Measurements from ENCODE around the gene PITPNM3. TPM values are rescaled to one million over a fixed set of nuclear protein-coding genes. Genes with fewer than 3 reads are reported as not detected.

Gene PITPNM3
- total RNA-seq, 1 experiment from 2014 or later: 4.2 TPM

DNA sequence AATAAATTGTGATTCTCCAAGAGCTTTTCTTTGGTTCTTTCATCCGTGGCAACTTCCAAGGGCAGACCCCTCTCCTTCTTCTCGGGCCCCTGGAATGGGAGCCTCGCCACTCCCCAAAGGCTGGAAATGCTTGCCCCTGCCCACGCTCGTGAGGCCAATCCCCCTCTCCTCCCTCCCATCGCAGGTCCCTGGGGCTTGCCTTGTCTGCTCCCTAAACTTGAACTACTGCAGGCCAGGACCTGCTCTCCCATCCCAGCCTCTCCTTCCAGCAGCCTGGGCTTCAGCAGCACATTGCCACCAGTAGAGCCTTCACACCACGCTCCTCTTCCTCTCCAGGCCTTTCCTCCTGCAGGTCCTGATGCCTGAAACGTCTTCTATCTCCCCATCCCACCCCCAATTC lies 11.1 kb downstream of the PITPNM3 start:
- CTCF ChIA-PET: no interaction called here
- Histone ChIP-seq H3K9me3 (ENCODE audit: control insufficient read depth in 1 of 2, insufficient read depth in 1 of 2, low read depth in 1 of 2, low read length in 2 of 2) (no peaks in the 10 kb centered on the region), H2AFZ (ENCODE audit: low read depth, low read length, poor library complexity, severe bottlenecking) (no peak overlapping the region), H3K9ac (ENCODE audit: low read length) (no peak overlapping the region), H4K20me1 (ENCODE audit: insufficient read depth) (no peaks in the 10 kb centered on the region), H3K27ac (ENCODE audit: low read depth, low read length) (no peak overlapping the region), H3K27me3 (ENCODE audit: insufficient read depth, low read length) (no peaks in the 10 kb centered on the region), H3K9me2 (ENCODE audit: insufficient read depth) (no peaks in the 10 kb centered on the region), H3K36me3 (ENCODE audit: control insufficient read depth in 1 of 2, insufficient read depth in 2 of 2, low read length in 2 of 2) (no peaks in the 10 kb centered on the region), H3K4me2 (ENCODE audit: low read length) (no peak overlapping the region), H3K79me2 (ENCODE audit: insufficient read depth, low read length) (no peaks in the 10 kb centered on the region), H3K4me3 (replicated peaks in 1 of 2; ENCODE audit: low read depth in 1 of 2, low read length in 2 of 2) (no peak overlapping the region), H3K4me1 (ENCODE audit: control insufficient read depth in 1 of 2, insufficient read depth in 2 of 2, low read length in 2 of 2) (peaks cover 0 to 7% of the 10 kb centered on the region in 2 experiments; a peak in 1 of 4 replicates)
- POLR2A ChIA-PET: no interaction called here
- intact Hi-C loops (cut with micrococcal nuclease): no loop called here
- ATAC-seq (no peak), DNase-seq (ENCODE audit: low read depth, low spot score) (no peak)
- no TSS peak for BruUV-seq (replicated peaks)
- RAD21 ChIA-PET (ENCODE audit: low non-redundant PET in 1 of 2, low total read pairs in 2 of 2, uncharacterized antibody in 2 of 2, unreplicated experiment in 2 of 2): interaction anchor here in 1 of 2 experiments (0.6 kb wide), 1 partner anchor 18 kb away, joined by 3 read pairs; no protein-coding TSS in a partner anchor
- TF ChIP-seq, protein P1, sequence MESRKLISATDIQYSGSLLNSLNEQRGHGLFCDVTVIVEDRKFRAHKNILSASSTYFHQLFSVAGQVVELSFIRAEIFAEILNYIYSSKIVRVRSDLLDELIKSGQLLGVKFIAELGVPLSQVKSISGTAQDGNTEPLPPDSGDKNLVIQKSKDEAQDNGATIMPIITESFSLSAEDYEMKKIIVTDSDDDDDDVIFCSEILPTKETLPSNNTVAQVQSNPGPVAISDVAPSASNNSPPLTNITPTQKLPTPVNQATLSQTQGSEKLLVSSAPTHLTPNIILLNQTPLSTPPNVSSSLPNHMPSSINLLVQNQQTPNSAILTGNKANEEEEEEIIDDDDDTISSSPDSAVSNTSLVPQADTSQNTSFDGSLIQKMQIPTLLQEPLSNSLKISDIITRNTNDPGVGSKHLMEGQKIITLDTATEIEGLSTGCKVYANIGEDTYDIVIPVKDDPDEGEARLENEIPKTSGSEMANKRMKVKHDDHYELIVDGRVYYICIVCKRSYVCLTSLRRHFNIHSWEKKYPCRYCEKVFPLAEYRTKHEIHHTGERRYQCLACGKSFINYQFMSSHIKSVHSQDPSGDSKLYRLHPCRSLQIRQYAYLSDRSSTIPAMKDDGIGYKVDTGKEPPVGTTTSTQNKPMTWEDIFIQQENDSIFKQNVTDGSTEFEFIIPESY (IDR thresholded peaks at IDR 0.05; ENCODE audit: extremely low read depth, insufficient replicate concordance, low read length): no peak
- TF ChIP-seq, protein P2, sequence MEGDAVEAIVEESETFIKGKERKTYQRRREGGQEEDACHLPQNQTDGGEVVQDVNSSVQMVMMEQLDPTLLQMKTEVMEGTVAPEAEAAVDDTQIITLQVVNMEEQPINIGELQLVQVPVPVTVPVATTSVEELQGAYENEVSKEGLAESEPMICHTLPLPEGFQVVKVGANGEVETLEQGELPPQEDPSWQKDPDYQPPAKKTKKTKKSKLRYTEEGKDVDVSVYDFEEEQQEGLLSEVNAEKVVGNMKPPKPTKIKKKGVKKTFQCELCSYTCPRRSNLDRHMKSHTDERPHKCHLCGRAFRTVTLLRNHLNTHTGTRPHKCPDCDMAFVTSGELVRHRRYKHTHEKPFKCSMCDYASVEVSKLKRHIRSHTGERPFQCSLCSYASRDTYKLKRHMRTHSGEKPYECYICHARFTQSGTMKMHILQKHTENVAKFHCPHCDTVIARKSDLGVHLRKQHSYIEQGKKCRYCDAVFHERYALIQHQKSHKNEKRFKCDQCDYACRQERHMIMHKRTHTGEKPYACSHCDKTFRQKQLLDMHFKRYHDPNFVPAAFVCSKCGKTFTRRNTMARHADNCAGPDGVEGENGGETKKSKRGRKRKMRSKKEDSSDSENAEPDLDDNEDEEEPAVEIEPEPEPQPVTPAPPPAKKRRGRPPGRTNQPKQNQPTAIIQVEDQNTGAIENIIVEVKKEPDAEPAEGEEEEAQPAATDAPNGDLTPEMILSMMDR (IDR thresholded peaks at IDR 0.05 in 2 of 3, conservative IDR thresholded peaks at IDR 0.05 in 1 of 3; ENCODE audit: borderline replicate concordance in 1 of 3, insufficient read depth in 1 of 3, low read depth in 2 of 3, low read length in 2 of 3): no peak
- TF ChIP-seq SIN3A (IDR thresholded peaks at IDR 0.05; ENCODE audit: low read depth) (no peak), TCF7L2 (IDR thresholded peaks at IDR 0.05; ENCODE audit: borderline replicate concordance, extremely low read depth, insufficient read depth, insufficient read length) (no peak), ELF1 (IDR thresholded peaks at IDR 0.05; ENCODE audit: borderline replicate concordance, low read depth) (no peak), POLR2AphosphoS5 (IDR thresholded peaks at IDR 0.05; ENCODE audit: low read depth, low read length) (no peak)

Measured in HCT116 (cell line).